GM10266 (cell line): ENCODE measurements around the gene ZFYVE28.

Source experiments
- DNase-seq: peaks from one replicate; pipeline ENCODE4 v3.0.0; 2012; ENCODE audit errors: extremely low spot score
- TF ChIP-seq, protein P1 (sequence below): IDR thresholded peaks from 2 replicates; pipeline ENCODE4 v1.5.1; 2012; ENCODE audit warnings: mild to moderate bottlenecking, low read depth; ENCODE audit not compliant: control insufficient read depth, insufficient read depth; ENCODE audit errors: missing control alignments

The ZFYVE28 gene

DNA sequence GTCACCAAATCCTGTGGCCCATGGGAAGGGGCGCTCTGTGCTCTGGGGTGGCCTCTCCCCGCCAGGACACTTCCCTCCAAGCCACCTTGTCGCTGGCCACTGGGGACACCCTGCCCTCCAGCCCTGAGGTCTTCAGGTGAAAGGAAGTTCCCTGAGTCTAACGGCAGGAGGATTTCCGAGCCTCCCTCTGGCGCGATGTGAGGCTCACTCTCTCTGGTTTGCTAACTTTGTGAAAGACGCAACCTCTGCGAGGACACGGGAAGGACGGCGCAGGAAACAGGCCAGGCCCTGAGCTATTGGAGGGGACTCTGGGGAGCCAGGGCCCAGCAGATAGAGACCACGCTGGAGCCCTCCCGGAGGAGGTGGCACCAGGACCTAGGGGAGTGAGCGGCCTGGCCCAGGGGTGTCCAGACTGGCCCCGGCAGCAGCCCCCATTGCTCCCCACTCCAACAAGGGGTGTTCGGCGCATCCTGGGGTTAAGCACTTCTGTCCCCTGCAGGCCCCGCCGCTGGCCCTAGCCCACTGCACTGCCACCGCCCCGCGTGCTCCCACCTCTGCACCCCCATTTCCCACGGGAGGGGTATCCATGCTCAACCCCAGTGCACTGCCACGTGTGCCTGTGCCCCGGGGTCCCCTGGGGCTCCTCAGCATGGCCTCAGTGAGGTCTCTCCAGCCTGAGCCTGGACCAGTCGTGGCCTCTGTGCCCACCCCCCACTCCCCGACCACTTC, 84.4 kb downstream of the ZFYVE28 start:
- TF ChIP-seq, protein P1, sequence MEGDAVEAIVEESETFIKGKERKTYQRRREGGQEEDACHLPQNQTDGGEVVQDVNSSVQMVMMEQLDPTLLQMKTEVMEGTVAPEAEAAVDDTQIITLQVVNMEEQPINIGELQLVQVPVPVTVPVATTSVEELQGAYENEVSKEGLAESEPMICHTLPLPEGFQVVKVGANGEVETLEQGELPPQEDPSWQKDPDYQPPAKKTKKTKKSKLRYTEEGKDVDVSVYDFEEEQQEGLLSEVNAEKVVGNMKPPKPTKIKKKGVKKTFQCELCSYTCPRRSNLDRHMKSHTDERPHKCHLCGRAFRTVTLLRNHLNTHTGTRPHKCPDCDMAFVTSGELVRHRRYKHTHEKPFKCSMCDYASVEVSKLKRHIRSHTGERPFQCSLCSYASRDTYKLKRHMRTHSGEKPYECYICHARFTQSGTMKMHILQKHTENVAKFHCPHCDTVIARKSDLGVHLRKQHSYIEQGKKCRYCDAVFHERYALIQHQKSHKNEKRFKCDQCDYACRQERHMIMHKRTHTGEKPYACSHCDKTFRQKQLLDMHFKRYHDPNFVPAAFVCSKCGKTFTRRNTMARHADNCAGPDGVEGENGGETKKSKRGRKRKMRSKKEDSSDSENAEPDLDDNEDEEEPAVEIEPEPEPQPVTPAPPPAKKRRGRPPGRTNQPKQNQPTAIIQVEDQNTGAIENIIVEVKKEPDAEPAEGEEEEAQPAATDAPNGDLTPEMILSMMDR = no peak
- no peak for DNase-seq

DNA sequence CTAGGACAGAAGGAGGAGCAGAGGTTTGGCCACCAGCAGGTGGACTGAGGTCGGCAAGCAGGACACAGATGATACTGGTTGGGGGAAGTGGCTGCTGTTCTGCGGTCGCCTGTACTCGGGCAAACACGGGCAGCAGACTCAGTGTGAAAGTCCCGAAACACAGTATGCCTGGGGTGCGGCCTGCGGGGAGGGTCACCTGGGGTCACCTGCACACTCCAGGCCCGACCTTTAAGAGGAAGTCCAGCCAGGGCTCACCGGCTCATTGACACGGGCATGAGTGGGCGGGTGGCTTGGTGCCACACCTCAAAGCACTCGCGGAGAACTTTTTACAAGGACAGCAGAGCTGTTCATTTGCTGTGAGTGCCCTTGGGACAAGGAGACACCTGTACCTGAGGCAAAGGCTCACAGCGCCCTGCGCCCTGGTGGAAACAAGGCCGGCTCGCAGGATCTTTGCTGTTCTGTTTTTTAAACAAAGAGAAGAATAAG, 85.0 kb downstream of the ZFYVE28 start:
- no peak for DNase-seq
- TF ChIP-seq, protein P1 = no peak

DNA sequence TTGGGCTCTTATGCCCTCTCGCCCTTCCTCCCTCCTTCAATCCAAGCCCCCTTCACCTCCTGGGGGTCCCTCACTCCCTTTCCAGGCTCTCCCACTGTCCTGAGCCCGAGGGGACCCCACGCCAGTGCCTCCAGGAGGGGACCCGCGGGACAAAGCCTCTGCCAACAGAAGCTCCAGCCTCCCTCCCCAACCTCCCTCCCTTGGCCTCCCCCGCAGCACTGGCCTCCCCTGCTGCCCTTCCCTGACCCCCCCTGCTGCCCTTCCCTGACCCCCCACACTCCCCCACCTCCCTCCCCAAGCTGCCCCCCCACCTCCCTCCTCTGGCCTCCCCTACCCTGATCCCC, 85.5 kb downstream of the ZFYVE28 start:
- DNase-seq = no peak
- TF ChIP-seq, protein P1 = no peak

DNA sequence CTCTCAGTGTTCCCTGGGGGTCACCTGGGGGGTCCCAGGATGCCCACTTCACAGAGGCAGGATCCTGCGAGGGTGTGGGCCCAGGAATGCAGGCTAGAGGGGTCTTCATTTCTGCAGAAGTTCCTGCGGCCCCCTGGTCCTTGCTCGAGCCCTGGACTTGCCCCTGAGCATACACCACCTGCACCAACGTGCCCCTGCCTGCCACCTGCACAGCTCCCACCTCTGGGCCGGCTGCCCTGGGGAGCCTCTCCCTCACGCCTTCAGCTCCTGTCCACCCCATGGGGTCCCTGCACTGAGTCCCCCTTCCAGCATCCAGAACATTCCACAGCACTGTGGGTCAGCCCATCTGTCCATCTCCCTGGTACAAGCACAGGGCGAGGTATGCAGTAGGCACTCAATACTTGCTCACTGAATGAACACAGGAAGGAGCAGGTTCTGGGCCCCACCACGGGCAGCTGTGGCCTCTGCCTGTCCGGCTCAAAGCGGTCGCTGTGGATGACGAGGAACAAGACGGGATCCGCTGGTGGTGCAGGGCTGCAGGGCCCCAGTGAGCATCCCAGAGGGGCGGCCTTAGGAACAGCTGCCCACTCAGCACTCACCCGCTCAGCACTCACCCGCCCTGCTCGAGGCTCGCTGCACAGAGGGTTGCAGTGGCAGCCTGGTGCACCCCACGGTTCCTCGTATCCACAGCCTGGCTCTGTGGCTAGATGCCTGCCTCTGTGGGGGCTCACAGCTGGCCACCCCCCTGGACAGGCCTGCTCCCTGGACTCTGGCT, 86.1 kb downstream of the ZFYVE28 start:
- TF ChIP-seq, protein P1 = no peak
- DNase-seq = no peak

DNA sequence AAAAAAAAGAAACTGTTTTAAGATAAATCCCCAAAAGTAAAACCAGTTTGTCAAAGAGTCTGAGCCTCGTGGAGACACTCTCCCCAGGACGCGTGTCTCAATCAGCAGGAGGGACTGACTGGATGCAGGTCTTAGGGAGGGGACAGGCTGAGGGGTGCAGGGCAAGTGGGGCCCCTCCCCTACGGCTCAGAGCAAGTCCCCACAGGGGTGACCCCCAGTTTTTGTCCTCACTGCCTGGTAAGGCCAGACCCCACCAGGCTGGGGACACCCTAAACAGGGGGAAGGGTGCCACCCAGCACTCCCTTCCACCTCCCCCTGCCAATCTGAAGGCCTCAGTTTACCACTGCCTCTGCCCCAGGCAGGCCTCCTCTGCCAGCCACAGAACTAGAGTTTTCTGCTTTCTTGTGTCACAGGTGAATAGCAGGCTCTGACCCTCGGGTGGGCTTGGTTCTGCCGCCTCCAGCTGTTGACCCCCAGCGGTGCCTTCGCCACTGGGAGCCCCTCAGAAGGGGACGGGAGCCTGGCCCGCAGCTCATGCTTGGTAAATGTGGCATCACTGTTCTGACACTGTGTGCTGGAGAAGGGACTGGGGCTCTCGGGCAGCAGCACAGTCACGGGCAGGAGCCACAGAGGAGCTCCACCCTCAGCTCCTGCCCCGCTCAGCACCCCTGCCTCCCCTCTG, 86.8 kb downstream of the ZFYVE28 start:
- TF ChIP-seq, protein P1 = no peak
- DNase-seq = no peak

DNA sequence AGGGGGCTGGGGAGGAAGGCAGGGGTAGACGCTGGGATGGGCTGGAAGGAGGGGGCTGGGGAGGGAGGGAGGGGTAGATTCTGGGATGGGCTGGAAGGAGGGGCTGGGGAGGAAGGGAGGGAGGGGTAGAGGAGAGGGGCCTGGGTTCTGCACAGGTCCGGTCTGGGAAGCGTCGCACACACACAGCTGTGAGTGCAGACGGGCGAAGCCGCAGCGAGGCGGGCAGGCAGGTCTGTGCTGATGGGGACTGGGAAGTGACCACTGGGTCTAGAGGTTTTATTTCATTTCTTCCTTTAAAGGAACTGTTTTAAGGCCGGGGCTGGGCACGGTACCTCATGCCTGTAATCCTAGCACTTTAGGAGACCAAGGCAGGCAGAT, 87.4 kb downstream of the ZFYVE28 start:
- TF ChIP-seq, protein P1 = no peak
- no peak for DNase-seq
